HG03103 (cell line): ENCODE data around the gene EPS15.
"Not testable (repeated sequence)": the region's sequence is repeated elsewhere in the genome, so short reads cannot be mapped to it uniquely, and the experiment has no call there.

Experiments
- ATAC-seq: cut with Tn5 transposase; IDR thresholded peaks from one replicate; pipeline ENCODE4 v1.9.1; 2021; ENCODE audit warnings: low read depth; ENCODE audit not compliant: unreplicated experiment

EPS15 gene

DNA sequence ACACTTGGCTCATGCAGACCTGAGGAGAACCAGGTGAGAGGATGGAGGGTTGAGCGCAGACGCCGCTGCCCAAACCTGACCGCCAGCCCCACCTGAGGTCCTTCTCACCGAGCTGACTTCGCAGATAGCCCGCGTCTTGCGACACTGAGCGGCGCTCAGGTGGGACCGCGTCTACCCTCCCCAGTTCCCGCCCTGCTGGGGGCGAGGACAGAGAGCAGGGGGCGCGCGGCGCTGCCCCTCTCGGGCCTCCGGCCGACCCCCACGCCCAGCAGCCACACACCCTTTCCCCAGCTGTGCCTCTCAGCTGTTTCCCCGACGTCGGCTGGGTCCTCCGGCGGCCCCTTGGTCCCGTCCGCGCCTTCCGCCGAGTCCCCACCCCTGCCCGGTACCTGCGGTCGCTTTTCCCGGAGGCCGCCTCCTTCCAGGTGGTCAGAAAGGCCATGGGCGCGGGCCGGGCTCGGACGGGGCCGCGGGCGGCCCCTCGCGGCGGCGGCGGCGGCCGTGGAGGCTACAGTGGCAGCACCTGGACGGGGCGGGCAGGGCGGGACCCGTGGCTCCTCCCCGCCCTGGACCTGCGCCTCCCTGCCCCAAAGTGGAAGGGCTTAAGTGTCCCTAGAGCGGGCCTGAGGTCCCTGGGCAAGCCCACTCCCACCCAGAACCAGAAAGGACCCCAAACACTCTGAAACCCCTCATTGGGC lies 174.3 kb downstream of the EPS15 start:
- ATAC-seq = no peak

DNA sequence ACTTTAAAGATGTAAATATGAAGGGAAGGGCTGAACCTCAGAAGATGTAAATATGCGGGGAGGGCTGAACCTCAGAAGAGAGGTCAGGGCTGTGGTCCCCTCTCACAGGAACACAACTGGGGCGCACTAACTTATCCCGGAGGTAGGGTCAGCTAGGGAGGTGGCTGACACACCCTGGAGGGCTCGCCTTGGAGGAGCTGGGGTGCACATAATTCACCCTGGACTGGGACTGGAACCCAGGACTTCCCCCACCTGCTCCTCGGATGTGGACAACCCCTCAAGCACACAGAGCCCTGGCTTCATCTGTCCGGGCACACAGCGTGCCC lies 174.8 kb downstream of the EPS15 start:
- ATAC-seq = no peak

GRCh38 chr1:51343624-51344023 lies 175.4 kb downstream of the EPS15 start:
- no peak for ATAC-seq

DNA sequence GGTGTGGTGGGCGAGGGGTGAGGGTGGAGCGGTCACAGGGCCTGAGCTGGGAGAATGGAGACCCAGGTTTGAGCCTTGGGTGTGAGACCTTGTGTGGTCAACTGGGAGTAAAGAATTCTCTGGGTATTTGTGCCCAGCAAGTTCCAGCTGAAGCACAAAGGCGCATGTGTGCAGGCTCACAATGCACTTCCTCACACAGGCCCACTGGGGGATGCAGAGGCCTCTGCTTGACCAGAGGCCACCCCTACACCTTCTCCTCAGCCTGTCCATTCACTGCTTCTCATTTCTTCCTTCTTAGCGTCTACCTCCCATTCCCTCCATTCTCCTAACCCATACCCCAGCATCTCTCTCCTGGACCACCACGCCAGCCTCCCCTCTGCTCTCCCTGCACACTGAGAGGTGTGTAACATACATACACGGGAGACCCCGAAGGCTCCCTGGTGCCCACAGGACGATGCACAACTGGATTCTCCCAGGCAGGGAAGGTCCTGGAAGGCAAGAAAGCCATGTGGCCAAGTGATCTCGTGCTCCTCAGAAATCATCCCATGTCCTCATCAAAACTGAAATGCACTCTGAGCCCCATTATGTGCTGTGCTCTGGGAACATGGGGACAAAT lies 176.4 kb downstream of the EPS15 start:
- no peak for ATAC-seq

DNA sequence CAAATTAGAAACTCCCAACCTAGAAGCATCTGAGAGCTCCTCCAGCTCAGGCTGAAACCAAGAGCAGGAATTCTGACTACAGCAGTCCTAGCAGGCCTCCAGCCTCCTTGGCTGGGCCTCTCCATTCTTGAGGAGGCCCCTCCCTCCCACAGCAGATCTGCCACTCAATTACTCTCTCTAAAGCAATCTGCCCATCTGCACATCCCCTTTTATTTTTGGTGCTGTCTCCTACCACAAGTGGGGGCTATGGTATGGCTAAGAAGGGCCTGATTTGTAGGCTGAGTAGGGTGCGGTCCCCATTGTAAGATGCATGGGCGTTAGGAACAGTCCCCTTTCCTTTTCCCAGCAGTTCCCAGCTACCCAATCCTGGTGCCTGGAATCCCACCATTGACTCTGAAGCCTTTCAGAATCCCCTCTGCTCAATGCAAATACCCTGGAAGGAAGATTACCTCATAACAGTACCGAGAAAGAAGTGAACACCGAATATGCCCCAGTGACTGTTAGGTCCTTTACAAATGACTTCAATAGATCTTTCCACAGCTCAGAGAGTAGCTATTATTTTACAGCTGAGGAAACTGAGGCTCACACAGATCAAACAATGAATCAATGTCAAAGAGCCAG lies 177.1 kb downstream of the EPS15 start:
- peak; percentile 63 for ATAC-seq

DNA sequence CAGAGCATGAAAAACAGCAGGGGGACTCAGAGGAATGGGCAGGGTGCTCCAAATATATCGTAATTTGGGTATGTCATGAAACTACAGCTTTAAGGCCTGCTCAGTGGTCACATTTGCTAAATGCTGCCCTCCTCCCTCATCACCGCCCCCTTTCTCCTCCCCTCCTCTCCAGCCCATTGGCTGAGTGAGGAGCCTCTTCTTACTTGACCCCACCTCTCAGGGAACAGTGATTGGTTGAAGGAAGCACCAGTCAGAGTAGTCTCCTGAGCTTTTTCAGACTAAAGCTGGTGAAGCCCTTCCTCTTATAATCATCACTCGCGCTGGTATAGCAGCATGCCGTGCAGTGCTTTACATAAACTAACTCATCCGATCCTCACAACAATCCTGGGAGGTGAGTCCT lies 178.7 kb downstream of the EPS15 start:
- ATAC-seq = no peak

GRCh38 chr1:51336711-51337110 lies 182.4 kb downstream of the EPS15 start:
- ATAC-seq = no peak

- no peak for ATAC-seq
Measured at GRCh38 chr1:51336004-51336403, 183.1 kb downstream of the EPS15 start.

DNA sequence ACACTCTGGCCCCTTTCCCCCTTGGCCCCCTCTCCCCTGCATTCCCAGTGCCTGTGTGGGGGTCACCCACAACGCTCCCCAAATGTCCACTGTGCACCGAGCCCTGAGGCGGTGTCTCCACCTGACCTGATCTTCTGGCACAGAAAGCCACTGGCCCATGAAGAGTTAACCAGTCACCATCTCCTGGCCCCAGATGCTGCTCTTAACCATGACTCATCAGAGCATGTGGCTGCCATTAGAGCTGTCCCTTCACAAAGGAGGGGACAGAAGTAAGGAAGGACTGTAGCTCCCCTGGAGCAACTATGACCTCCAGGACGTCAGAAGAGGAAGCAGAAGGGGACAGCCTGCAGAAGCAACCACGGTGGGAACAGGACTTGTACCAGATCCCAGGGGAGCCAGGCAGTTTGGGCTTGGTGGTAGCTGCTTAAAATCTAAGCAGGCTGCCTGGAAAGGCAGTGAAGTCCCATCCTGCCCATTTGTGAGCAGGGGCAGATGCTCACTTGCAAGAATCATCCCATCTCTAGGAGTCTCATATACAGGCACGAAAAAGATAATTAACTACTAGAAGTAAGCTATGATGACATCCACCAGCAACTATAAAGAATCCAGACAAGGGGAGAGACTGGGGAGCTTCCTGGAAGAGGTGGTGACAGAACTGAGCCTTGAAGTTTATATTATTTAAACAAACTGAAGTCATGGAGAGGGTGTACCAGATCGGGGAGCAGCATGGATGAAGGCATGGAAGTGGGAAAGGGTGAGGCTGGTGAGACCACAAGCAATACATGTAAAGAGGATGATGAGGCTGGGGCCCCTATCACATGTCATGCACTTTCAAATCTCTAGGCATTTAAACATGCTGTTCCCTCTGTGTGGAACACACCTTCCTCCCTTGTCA lies 187.6 kb downstream of the EPS15 start:
- no peak for ATAC-seq

DNA sequence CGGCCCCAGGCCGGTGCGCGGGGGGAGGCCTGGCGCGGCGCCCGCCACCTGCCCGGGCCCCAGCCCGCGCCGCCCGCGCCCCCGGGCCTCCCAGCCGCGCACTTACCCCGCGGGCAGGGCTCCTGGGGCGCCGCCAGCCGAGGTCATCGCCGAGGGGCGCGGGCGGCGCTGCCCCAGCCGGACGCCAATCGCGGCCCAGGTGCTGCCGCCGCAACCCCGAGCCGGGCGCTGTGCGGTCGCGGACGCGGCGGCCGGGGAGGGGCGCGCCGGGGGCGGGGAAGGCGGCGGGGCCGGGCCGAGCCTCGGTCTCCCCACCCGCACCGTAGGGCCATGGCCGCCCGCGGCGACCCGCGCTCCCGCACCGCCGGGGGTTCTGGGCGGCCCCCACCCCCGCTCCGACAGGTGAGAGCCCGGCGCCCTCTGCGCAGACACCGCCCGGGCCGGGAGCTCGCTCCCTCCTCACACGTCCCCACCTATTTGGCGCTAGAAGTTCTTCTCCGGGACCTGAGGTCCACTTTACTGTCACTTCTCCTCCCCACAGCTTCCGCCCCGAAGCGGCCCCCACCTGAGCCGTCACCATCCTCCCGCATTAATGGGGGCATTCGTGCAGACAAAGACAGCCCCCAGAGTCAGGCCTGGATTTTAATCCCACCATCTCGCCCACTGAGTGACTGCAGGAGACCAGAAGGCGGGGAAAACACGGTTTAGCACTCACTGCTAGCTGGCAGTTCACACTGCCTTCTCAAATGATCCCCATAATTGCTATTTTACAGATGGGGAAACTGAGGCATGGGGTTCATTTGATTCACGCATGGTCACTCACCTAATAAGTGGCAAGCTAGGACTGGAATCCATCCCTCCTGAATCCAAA lies 188.5 kb downstream of the EPS15 start, which contains the start of gene TTC39A:
TTC39A (minus strand) TSS at position 232 of the 871 bp plus-strand sequence; CDS start at position 147, 85 bp downstream.
- ATAC-seq = no peak

GRCh38 chr1:51329443-51330325 lies 189.4 kb downstream of the EPS15 start:
- ATAC-seq = no peak

DNA sequence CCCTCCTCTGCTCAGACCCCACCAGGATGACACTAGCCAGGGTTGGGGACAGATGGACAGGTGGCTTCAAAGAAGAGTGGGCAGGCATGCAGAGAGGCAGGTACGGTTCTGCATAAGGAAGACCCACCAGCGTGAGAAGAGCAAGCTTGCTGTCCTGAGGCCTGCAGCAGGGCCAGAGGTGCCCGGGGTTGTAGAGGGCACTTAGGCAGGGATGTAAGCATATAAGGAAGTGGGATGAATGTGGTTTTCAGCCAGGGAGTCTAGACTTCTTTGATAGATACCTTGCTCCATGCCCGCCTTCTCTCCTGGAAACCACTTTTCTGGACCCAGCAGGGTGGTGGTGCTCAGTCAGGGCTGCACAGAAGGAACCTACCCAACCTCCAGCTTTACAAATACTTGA lies 190.1 kb downstream of the EPS15 start:
- ATAC-seq = no peak

- ATAC-seq = no peak
Measured at GRCh38 chr1:51328279-51328678, 190.8 kb downstream of the EPS15 start.

GRCh38 chr1:51327386-51327785 lies 191.7 kb downstream of the EPS15 start:
- no peak for ATAC-seq

DNA sequence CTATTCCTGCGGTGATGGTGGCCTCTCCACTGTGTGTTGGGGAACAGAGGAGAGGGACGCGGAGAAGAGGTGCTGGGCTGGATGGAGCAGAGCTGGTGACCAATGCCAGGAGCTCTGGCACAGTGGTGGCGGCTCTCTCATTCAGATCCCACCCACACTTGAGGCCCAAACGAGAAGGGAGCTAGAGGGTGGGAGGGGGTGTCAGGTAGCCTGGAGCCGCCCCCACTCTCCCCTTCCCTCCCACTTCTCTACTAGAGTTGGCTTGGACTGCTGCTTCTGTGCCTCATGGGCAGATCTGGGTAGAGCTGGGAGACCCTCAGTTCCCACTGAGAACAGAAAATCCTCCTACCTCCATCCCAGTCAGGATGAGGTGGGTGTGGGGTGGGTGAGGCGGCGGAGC lies 192.2 kb downstream of the EPS15 start:
- no peak for ATAC-seq

DNA sequence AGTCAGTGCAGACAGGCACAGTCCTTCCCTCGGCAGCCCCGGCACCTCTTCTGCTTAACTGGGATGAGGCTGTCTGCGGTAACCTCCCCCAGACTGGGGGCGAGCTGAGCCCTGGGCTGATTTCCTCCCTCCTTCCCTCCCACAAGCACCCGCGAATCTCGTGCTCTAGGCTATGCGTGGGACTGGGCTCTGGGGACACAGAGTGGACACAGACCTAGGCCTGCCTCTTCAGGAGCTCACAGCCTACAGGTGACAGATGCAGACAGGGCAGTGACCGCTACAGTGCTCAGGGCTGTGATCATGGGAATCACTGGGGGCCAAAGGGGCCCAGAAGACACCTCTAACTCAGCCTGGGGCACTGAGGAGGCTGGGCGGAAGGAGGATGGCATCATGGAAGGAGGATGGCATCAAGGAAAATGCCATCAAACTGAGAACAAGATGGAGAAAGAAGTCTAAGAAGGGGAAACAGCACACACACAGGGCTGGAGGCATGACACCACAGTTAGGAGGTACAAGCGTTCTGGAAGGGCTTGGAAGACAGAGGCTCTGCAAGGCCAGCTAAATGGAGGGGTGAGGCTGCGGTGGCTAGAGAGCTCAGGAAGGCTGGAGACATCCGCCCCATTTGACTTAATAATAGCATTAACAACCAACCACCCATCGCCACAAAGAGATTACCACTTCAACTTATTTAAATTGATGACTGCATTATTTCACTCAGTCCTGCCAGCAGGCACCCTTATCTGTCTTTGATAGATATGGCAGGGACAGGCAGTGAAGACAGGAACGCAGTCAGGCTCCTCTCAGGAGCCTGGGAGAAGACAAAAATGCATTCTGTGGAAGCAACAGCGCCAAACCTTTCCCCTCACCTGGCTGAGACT lies 192.9 kb downstream of the EPS15 start:
- no peak for ATAC-seq

DNA sequence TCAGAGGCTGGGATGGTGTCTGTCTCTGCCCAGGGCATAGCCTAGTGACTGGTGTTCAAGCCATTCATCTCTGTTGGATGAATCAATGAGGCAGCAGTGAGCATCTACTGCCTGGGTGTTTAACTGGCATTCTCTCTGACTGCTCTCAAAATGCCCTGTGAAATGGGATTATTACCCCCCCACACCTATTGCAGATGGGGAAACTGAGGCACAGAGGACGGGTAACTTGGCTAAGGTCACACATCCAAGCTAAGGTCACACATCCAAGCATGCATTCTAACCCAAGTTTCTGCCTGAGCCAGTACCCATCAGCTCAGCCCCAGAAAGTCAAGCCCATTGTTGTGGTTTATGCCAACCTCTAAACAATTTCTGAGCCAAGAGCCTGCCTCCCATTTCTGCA lies 193.7 kb downstream of the EPS15 start:
- ATAC-seq = no peak

DNA sequence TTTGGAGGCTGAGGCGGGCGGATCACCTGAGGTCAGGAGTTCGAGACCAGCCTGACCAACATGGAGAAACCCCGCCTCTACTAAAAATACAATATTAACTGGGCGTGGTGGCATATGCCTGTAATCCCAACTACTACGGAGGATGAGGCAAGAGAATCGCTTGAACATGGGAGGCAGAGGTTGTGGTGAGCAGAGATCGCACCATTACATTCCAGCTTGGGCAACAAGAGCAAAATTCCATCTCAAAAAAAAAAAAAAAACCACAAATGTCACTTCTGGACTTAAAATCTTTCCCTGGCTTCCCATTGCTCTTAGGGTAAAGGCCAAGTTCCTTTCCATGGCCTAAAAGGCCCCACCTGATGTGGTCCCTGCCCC lies 194.1 kb downstream of the EPS15 start:
- ATAC-seq = not testable (repeated sequence)
